ENCODE results near the gene MAP4K5.

Gene MAP4K5

GRCh38 chr14:50476134-50476533, 56.2 kb downstream of the MAP4K5 start:
- H3K9me2 ChIP-seq (replicated peaks; ENCODE audit: insufficient read depth, low read length): no peaks in the 10 kb centered on the region
- no peaks in the 10 kb centered on the region for H3K79me2 ChIP-seq (ENCODE audit: low read length)
- H3K36me3 ChIP-seq (replicated peaks; ENCODE audit: insufficient read depth, low read length): no peaks in the 10 kb centered on the region
- no peak overlapping the region for H2AFZ ChIP-seq (ENCODE audit: low read length)
- TF ChIP-seq EZH2phosphoT487 (IDR thresholded peaks at IDR 0.05; ENCODE audit: low read length) (no peak), EZH2 (optimal IDR thresholded peaks at IDR 0.05; ENCODE audit: low read depth, low read length) (no peak), CTCF (IDR thresholded peaks at IDR 0.05; ENCODE audit: low read length) (no peak)
- no peak for DNase-seq
- no peaks in the 10 kb centered on the region for H3K4me1 ChIP-seq (ENCODE audit: low read length)
- no peak overlapping the region for H3K4me2 ChIP-seq (ENCODE audit: low read depth, low read length)
- H3K27ac ChIP-seq (ENCODE audit: low read length): no peak overlapping the region
- H4K20me1 ChIP-seq (ENCODE audit: insufficient read depth, low read length): no peaks in the 10 kb centered on the region
- no peak overlapping the region for H3K4me3 ChIP-seq (ENCODE audit: low read length)
- H3K9me3 ChIP-seq (replicated peaks; ENCODE audit: insufficient read depth, low read length): no peaks in the 10 kb centered on the region
- no peaks in the 10 kb centered on the region for H3K27me3 ChIP-seq (replicated peaks; ENCODE audit: insufficient read depth, low read length)
- H3F3A ChIP-seq (ENCODE audit: insufficient read depth, low read length): no peaks in the 10 kb centered on the region
- no peak overlapping the region for H3K9ac ChIP-seq (ENCODE audit: low read length)

- H3K4me2 ChIP-seq (ENCODE audit: low read depth, low read length): no peak overlapping the region
- no peak overlapping the region for H3K9ac ChIP-seq (ENCODE audit: low read length)
- H3K4me3 ChIP-seq (ENCODE audit: low read length): no peak overlapping the region
- TF ChIP-seq CTCF (IDR thresholded peaks at IDR 0.05; ENCODE audit: low read length) (no peak), EZH2 (optimal IDR thresholded peaks at IDR 0.05; ENCODE audit: low read depth, low read length) (no peak), EZH2phosphoT487 (IDR thresholded peaks at IDR 0.05; ENCODE audit: low read length) (no peak)
- H3K27ac ChIP-seq (ENCODE audit: low read length): no peak overlapping the region
- H3K27me3 ChIP-seq (replicated peaks; ENCODE audit: insufficient read depth, low read length): no peaks in the 10 kb centered on the region
- H3K9me3 ChIP-seq (replicated peaks; ENCODE audit: insufficient read depth, low read length): no peaks in the 10 kb centered on the region
- H3K79me2 ChIP-seq (ENCODE audit: low read length): no peaks in the 10 kb centered on the region
- H3K4me1 ChIP-seq (ENCODE audit: low read length): no peaks in the 10 kb centered on the region
- H3K36me3 ChIP-seq (replicated peaks; ENCODE audit: insufficient read depth, low read length): no peaks in the 10 kb centered on the region
- no peaks in the 10 kb centered on the region for H4K20me1 ChIP-seq (ENCODE audit: insufficient read depth, low read length)
- no peak for DNase-seq
- H3K9me2 ChIP-seq (replicated peaks; ENCODE audit: insufficient read depth, low read length): no peaks in the 10 kb centered on the region
- no peaks in the 10 kb centered on the region for H3F3A ChIP-seq (ENCODE audit: insufficient read depth, low read length)
- H2AFZ ChIP-seq (ENCODE audit: low read length): no peak overlapping the region
These were observed 56.9 kb downstream of the MAP4K5 start for GRCh38 chr14:50475460-50475859.

- DNase-seq: no peak
- Histone ChIP-seq H3K27ac (ENCODE audit: low read length) (no peak overlapping the region), H3K4me2 (ENCODE audit: low read depth, low read length) (no peak overlapping the region), H3K4me1 (ENCODE audit: low read length) (no peaks in the 10 kb centered on the region), H3K36me3 (replicated peaks; ENCODE audit: insufficient read depth, low read length) (no peaks in the 10 kb centered on the region), H3K9me3 (replicated peaks; ENCODE audit: insufficient read depth, low read length) (no peaks in the 10 kb centered on the region), H3K9me2 (replicated peaks; ENCODE audit: insufficient read depth, low read length) (no peaks in the 10 kb centered on the region), H3K9ac (ENCODE audit: low read length) (no peak overlapping the region), H2AFZ (ENCODE audit: low read length) (no peak overlapping the region), H3F3A (ENCODE audit: insufficient read depth, low read length) (no peaks in the 10 kb centered on the region), H3K79me2 (ENCODE audit: low read length) (no peaks in the 10 kb centered on the region), H3K27me3 (replicated peaks; ENCODE audit: insufficient read depth, low read length) (no peaks in the 10 kb centered on the region), H4K20me1 (ENCODE audit: insufficient read depth, low read length) (no peaks in the 10 kb centered on the region), H3K4me3 (ENCODE audit: low read length) (no peak overlapping the region)
- no peak for TF ChIP-seq EZH2phosphoT487 (IDR thresholded peaks at IDR 0.05; ENCODE audit: low read length)
- no peak for TF ChIP-seq CTCF (IDR thresholded peaks at IDR 0.05; ENCODE audit: low read length)
- no peak for TF ChIP-seq EZH2 (optimal IDR thresholded peaks at IDR 0.05; ENCODE audit: low read depth, low read length)
These were observed 60.4 kb downstream of the MAP4K5 start for GRCh38 chr14:50471838-50472465.
